Kasumi-1 (cell line): ENCODE data around the gene GON4L.
A peak's percentile ranks its signal among the peaks of the same experiment; 100 is the strongest.
"Not testable (repeated sequence)": the region's sequence is repeated elsewhere in the genome, so short reads cannot be mapped to it uniquely, and the experiment has no call there.

Experiments
- DNase-seq, 2 experiments: peaks; one replicate each; lab custom pipeline; 2025; lab: John Stamatoyannopoulos, UW

Gene GON4L

GRCh38 chr1:155748141-155748540 is 108.9 kb downstream of the GON4L start:
- DNase-seq = not testable (repeated sequence)

DNA sequence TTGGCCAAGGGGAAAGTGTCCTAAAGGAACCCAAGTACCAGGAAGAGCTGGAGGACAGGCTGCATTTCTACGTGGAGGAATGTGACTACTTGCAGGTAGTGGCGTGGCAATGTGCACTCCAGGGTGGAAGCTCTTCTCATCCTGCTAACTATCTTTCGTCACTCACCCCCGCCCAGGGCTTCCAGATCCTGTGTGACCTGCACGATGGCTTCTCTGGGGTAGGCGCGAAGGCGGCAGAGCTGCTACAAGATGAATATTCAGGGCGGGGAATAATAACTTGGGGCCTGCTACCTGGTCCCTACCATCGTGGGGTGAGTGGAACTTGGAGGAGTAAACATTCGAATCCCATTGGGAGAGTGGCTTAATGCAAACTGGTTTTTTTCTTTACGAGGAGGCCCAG is 109.4 kb downstream of the GON4L start:
- not testable (repeated sequence) for DNase-seq

- peak; percentile 95 to 99 for DNase-seq
Observed at GRCh38 chr1:155745284-155746228, 111.5 kb downstream of the GON4L start.

- no peak for DNase-seq
Observed at GRCh38 chr1:155744711-155745283, 112.2 kb downstream of the GON4L start.

DNA sequence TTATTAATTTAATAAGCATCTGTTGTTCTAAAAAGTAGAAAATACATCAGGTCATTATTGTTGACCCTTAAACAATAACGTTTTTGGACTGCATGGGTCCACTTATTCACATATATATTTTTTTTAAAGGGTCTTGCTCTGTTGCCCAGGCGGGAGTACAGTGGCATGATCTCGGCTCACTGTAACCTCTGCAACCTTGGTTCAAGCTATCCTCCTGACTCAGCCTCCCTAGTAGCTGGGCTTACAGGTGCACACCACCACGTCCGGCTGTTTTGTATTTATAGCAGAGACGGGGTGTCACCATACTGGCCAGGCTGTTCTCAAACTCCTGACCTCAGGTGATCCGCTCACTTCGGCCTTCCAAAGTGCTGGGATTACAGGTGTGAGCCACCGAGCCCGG is 115.1 kb downstream of the GON4L start:
- DNase-seq = no peak

DNA sequence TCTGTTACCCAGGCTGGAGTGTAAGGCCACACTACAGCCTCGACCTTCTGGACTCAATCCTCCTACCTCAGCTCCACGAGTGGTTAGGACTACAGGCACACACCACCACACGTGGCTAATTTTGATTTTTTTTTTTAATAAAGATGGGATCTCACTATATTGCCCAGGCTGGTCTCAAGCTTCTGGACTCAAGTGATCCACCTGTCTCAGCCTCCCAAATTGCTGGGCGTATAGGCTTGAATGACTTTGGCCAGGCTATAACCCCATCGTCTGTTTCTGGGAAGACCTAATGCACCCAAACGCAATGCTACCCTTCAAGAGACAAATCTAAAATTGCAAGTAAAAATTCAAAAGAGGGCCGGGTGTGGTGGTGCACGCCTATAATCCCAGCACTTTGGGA is 116.0 kb downstream of the GON4L start:
- no peak for DNase-seq

DNA sequence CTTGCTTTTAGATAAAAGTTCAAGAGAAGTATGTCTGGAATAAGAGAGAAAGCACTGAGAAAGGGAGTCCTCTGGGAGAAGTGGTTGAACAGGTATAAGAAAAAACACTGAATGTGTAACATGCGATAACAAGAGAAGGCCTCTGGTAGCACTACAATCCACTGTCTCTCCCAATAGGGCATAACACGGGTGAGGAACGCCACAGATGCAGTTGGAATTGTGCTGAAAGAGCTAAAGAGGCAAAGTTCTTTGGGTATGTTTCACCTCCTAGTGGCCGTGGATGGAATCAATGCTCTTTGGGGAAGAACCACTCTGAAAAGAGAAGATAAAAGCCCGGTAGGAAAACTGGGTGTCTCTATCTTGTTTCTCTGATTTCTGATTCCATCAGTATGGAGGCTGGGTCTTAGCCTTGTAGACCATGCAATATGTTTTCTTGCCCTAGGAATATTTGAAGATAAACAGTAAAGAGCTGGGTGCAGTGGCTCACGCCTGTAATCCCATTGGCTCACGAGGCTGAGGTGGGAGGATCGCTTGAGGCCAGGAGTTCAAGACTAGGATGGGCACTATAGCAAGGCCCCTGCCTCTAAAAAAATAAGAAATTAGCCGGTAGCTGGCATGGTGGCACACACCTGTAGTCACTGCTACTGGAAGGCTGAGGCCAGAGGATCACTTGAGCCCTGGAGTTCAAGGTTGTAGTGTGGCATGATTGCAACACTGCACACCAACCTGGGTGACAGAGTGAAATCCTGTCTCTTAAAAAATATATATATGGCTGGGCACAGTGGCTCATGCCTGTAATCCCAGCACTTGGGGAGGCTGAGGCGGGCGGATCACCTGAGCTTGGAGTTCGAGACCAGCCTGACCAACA is 127.7 kb downstream of the GON4L start:
- DNase-seq = peak; percentile 81 to 84

DNA sequence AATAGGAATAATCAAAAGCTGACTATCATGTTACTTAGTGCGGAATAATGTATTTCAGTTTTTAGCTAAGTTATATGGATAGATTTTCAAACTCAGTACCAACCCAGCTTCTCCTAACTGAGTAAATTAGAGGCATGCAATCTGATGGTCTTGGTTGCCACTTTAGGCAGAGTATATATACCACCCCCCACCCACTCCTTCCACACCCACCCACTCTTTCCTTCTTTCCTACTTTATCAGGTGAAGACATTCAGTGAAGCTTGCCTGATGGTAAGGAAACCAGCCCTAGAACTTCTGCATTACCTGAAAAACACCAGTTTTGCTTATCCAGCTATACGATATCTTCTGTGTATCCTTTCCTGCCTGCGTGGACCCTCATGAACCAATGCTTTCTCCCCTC is 131.9 kb downstream of the GON4L start:
- DNase-seq = no peak

DNA sequence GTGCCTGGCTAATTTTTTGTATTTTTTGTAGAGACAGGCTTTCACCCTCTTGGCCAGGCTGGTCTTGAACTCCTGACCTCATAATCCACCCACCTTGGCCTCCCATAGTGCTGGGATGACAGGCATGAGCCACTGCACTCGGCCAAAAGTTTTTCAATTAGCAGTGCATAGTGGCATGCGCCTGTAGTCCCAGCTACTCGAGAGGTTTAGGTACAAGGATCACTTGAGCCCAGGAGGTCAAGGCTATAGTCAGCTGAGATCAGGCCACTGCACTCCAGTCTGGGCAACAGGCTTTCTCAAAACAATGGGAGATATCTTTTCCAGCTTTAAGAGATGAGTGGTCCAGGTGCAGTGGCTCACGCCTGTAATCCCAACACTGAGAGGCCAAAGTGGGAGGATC is 137.3 kb downstream of the GON4L start:
- DNase-seq = no peak

- DNase-seq = not testable (repeated sequence)
Observed at GRCh38 chr1:155718524-155719115, 138.4 kb downstream of the GON4L start.

GRCh38 chr1:155717041-155717440 is 140.0 kb downstream of the GON4L start:
- no peak for DNase-seq

DNA sequence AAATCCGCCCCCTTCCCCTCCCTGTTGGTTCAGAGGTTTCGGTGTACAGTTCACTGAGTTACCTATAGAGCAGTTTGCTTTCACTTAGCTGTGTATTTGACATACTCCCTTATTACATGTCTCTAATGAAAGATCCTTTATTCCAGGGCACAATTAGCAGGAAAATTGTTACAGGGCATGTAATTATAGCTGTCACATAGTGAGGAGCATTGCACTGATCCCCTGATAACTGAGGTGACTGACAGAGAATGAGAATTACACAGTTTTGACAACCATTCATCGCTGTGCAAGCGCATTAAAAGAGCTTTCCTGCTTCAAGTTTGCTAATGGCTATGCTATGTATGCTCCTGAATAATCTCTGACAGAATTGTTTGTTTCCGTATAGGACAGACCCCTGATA is 141.2 kb downstream of the GON4L start:
- DNase-seq = no peak

- DNase-seq = not testable (repeated sequence)
Observed at GRCh38 chr1:155715056-155715455, 142.0 kb downstream of the GON4L start.

GRCh38 chr1:155713075-155713474 is 143.9 kb downstream of the GON4L start:
- no peak for DNase-seq

DNA sequence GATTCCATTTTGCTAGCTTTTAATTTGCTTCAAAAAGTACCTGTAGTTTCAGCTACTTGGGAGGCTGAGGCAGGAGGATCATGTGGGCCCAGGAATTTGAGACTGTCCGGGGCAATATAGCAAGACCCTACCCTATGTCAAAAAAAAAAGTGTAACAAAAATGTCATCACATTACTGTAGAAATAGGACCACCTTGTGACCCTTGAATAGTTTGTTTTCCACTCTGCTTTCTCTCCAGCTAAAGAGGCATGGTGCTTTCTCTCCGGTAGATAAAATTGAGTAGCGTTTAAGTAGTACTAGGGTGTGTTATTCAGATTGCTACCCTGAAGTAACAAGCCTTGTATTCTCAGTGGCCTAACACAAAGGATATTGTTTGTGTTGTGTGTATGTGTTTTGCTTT is 144.4 kb downstream of the GON4L start:
- DNase-seq = peak; percentile 5 to 15

DNA sequence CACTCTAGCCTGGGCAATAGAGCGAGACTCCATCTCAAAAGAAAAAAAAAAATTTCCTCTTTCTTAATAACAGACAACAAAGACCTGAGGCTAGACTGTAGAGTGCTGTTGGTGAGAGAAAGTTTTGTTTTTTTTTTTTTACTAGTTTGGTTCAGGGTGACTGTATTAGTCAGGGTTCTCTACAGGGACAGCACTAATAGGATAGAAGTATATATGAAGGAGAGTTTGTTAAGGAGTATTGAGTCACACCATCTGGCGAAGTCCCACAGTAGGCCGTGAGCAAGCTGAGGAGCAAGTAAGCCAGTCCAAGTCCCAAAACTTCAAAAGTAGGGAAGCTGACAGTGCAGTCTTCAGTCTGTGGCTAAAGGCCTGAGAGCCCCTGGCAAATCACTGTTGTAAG is 145.6 kb downstream of the GON4L start:
- not testable (repeated sequence) for DNase-seq

DNA sequence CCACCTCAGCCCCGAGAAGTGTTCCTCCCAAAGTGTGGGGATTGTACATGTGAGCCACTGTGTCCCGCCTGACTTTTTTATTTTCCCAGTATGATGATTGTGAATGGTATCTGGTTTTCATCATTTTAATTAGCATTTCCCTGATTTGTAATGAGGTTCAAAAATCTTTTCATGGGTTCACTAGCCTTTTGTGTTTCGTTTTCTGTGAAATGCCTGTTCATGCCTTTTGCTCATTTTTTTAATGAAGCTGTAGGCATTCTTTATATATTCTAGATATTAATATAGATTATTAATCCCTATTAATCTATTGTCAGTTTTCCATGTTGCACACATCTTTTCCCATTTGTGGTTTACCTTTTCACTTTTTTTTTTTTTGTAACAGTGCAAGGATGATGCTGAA is 147.6 kb downstream of the GON4L start:
- no peak for DNase-seq

DNA sequence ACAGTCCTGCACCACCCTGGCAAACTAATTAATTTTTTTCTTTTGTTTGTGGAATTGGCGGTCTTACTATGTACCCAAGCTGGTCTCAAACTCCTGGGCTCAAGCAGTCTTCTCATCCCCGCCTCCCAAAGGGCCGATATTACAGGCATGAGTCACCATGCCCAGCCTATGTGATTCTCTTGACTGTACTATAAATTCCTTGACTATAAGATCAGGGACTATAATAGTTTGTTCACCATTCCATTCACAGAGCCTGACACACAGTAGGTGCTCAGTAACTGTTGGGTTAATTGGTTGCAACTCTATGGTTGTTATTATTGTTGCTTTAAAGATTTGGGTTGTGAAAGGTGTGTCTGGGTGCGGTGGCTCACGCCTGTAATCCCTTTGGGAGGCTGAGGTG is 150.9 kb downstream of the GON4L start:
- DNase-seq = no peak

- not testable (repeated sequence) for DNase-seq
Observed at GRCh38 chr1:155704414-155704813, 152.6 kb downstream of the GON4L start.

DNA sequence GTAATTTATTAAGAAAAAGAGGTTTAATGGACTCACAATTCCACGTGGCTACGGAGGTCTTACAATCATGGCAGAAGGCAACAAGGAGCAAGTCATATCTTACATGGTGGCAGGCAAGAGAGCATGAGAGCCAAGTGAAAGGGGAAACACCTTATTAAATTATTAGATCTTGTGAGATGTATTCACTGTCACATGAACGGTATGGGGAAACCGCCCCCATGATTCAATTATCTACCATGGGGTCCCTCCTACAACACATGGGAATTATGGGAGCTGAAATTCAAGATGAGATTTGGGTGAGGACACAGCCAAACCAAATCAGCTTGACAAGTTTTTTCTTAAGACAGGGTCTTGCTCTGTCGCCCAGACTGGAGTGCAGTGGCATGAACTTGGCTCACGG is 153.8 kb downstream of the GON4L start:
- DNase-seq = no peak

DNA sequence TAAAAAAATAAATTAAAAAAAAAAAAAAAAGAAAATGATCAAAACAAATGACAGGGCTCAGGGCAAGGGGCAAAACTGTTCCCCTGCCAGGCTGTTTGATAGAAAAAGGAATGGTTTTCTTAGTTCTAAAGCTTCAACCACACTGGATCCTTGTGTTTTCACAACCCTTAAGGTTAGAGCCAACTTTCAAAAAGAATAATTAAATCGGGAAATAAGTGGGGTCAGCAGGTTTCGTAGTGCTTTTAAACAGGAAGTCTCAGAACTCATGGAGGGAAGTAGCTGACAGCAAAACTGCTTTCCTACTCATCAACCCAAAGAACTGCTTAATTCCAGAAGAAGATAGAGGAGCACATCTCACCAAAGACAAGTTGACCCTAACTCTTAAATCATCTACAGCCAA is 155.3 kb downstream of the GON4L start:
- DNase-seq = not testable (repeated sequence)
